Cardiac fibroblast (primary cell): ENCODE results near the gene POLE.

ENCODE experiments used
- DNase-seq, 2 donors: peaks; one replicate each; pipeline versions ENCODE4 v3.0.0 to v3.0.0-alpha.2; 2010; ENCODE audit warnings: low read depth in 2 of 2
- H3K4me3 ChIP-seq, 2 donors: replicated peaks in 1 of 2; 1 replicate in 1 of 2; 2 replicates in 1 of 2; pipeline ENCODE4 v1.5.1; 2011; ENCODE audit warnings: low read depth in 2 of 2, low read length in 2 of 2, mild to moderate bottlenecking in 2 of 2, moderate library complexity in 1 of 2
- CTCF ChIP-seq: IDR thresholded peaks from one replicate; pipeline ENCODE4 v1.5.1; 2011; ENCODE audit warnings: low read depth, mild to moderate bottlenecking, low read length, inconsistent platforms

Gene POLE

GRCh38 chr12:132651444-132652100 is 35.6 kb downstream of the POLE start:
- TF ChIP-seq CTCF = no peak
- no peak for DNase-seq
- H3K4me3 ChIP-seq = no peak overlapping the region

- DNase-seq = no peak
- no peak for TF ChIP-seq CTCF
- H3K4me3 ChIP-seq = no peak overlapping the region
Observed at GRCh38 chr12:132649226-132649945, 37.8 kb downstream of the POLE start.

DNA sequence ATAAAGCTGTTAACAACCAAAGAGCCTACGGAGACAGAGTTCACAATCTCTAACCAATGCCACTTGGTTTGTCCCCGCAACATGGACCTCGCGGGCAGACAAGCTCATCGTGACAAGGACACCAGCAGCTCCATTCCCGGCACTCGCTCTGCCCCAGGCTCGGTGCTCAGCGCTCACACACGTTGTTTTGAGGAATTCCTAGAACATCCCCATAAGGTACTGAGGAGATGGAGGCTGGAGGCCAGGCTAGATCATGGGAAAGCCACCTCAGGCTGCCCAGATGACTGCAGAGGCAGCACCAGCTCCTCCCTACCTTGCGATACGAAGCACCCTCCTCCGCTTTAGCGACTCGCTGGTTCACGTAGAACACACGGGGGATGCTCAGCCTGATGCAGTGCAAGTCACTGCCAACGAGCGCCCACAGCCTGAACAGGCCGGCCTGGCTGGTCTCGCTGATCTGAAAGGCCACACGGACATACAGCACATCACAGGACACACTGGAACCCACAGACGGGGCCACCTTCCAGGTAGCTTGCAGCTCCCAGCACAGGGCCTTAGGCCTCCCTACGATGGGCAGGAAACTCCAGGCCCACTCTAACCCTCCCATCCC is 38.4 kb downstream of the POLE start:
- H3K4me3 ChIP-seq = no peak overlapping the region
- TF ChIP-seq CTCF = no peak
- no peak for DNase-seq

- DNase-seq = no peak
- no peak overlapping the region for H3K4me3 ChIP-seq
- no peak for TF ChIP-seq CTCF
Observed at GRCh38 chr12:132647858-132648257, 39.3 kb downstream of the POLE start.

GRCh38 chr12:132646850-132647249 is 40.3 kb downstream of the POLE start:
- no peak overlapping the region for H3K4me3 ChIP-seq
- TF ChIP-seq CTCF = no peak
- no peak for DNase-seq

DNA sequence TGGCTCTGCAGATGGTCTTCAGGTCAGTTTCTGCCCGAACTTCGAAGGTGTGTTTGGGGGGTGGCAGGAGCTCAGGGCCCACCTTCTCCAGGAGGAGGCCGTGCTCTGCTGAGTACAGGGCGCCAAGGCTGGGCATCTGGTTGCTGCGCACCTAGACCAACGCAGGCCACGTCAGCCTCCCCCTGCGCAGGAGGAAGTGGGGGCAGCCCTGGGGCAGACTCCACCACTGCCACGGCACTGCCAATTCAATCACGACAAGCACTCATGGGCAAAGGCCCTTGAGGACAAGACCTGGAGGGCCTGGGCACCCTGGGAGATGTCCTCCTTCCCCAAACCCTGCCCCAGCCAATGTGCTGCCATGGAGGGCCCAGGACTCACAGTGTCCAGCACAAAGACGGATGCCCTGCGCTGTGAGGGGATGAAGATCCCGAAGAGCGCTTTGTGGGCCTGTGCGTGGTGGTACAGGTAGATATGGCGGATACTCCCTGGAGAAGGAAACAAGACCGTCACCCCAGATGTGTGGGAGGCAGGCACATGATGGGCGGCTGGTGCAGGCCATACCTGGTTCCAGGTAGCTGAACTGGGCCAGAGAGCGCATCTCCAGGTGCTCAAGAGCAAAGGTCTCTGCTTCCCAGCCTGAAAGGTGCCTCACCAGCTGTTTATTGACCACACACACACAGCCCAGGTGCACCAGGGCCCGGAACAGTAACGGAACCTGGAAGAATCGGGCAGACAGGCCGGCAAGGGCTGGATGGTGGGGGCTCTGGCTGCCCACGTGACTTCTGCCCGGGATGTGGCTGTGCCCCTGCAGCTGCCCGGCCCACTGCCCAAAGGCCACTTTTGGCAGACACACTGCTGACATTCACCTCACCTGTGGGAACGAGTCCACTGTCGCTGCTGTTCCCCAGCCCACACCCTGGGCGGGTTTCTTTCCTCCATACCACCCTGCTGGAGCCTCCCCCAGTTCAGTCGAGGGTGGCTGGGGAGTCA is 44.0 kb downstream of the POLE start:
- no peak for TF ChIP-seq CTCF
- no peak for DNase-seq
- no peak overlapping the region for H3K4me3 ChIP-seq
